GM18499 (cell line): ENCODE measurements around the gene TMEM45A.
"Not testable (repeated sequence)": the region's sequence is repeated elsewhere in the genome, so short reads cannot be mapped to it uniquely, and the experiment has no call there.

Experiments
- ATAC-seq: cut with Tn5 transposase; IDR thresholded peaks from one replicate; pipeline ENCODE4 v1.9.1; 2021; ENCODE audit warnings: moderate number of reproducible peaks; ENCODE audit not compliant: insufficient read depth, unreplicated experiment

TMEM45A gene

DNA sequence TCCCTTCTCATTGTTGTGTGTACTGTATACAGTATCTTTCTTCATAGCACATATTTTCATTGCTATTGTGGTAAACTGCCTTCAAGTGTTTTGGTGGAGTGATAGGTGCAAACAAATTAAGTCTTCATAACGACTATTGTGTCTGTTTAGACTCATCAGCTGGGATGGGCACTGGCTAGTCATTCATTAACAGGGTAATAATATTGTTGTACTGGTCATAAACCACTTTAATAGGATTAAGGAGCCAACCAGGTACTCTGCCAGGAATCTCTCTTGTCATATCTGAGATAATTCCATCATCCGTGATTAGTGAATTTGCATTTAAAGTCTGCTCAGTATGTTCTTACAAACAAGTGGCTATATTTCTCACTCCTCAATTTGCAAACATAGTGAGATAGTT lies 10.2 kb upstream of the TMEM45A start:
- no peak for ATAC-seq

- ATAC-seq = no peak
These were observed 8.9 kb upstream of the TMEM45A start for GRCh38 chr3:100483529-100483928.

GRCh38 chr3:100486808-100487207 lies 5.6 kb upstream of the TMEM45A start:
- no peak for ATAC-seq

- ATAC-seq = no peak
These were observed 3.3 kb upstream of the TMEM45A start for GRCh38 chr3:100489118-100489517.

DNA sequence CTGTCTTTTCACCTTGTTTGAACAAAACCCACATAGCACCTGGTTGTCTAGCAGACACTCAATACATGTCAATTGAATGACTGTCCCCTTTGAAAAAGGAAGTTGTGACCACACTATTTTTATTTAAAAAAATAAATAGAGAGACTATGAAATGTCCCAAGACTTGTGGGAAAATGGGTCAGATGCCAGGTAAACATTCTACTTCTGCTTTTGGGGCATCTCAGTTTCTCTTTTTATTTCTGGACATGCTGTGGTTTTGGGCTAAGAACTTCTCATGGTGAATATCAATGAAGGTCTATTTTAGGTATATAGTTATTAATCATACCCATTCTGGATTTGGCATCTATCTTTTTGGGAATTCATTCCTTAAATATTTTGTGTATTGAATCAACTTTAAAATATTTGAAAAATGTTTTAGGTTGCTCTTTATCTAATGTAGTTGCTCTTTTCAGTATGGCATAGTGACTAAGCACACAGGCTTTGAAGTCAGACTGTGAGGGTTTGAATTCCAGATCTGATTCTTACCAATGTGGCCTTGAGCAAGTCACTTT lies 4.4 kb downstream of the TMEM45A start:
- peak; percentile 38 for ATAC-seq

- ATAC-seq = no peak
These were observed 7.2 kb downstream of the TMEM45A start for GRCh38 chr3:100499651-100500050.

DNA sequence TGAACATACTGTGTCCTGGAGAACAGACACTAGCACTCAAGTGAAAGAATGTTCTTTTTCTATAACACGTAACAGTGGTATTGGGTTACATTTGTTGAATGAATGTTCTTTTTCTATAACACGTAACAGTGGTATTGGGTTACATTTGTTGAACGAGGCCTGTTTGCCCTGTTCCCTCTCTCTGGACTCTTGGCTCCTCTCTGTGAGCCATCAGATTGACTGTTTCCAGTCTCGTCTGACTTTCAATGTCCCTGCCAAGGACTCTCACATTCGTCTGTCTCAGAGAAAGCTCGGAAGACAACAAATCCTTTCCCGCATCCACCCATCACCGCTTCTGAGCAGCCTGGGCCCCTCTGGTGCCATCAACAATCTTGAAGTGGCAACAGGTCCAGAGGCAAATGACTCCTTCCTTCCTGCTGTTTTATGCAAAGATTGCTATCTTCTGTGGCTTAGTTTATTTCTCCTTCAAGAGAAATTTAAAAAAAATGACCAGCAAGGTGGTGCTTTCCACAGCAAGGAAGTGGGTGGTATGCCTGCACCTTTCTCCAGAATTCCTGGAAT lies 8.0 kb downstream of the TMEM45A start:
- ATAC-seq = no peak

GRCh38 chr3:100503448-100503847 lies 11.0 kb downstream of the TMEM45A start:
- ATAC-seq = no peak

- ATAC-seq = no peak
These were observed 13.9 kb downstream of the TMEM45A start for GRCh38 chr3:100506355-100506754.

GRCh38 chr3:100509818-100510217 lies 17.4 kb downstream of the TMEM45A start:
- not testable (repeated sequence) for ATAC-seq

DNA sequence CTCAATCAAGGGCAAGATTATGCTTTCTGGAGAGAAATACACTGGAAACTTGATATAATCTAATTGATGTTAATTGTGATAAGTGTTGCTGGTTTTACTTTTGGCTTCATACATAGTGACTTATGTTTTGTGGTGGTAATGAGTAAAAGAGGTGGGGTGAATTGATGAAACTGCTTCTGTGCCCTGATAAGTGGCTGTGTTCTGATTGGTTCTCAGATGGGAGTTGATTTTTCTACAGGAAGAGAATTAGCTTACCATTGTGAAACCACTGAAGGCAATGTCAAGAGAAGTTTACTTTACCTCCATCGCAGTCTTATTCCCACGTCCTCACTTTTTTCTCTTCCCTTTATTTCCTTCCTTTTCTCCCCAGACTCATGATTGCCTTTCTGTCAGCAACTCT lies 23.8 kb downstream of the TMEM45A start:
- no peak for ATAC-seq

GRCh38 chr3:100516838-100517237 lies 24.4 kb downstream of the TMEM45A start:
- no peak for ATAC-seq

GRCh38 chr3:100517276-100517675 lies 24.9 kb downstream of the TMEM45A start:
- no peak for ATAC-seq

DNA sequence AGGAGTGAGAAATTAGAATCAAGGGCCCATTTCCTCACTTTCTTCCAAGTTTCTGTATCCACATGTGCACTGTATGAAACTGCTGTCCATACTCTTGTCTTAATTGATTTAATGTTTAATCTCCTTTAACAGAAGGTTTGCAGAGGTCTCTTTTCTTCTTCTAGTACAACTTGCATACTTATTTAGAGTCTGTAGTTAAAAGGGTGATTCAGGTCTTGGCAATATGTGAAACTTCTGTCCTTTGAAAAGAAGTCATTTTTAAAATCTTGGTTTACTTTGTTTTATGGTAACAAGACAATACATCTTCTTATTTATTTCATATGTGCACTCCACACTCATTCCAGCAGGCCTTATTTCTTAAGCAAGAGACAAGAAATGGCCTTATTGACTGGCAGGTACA lies 25.8 kb downstream of the TMEM45A start:
- ATAC-seq = no peak

- ATAC-seq = no peak
These were observed 26.6 kb downstream of the TMEM45A start for GRCh38 chr3:100518983-100519382.

GRCh38 chr3:100521439-100521845 lies 29.0 kb downstream of the TMEM45A start:
- no peak for ATAC-seq

GRCh38 chr3:100522125-100522524 lies 29.7 kb downstream of the TMEM45A start:
- ATAC-seq = no peak

DNA sequence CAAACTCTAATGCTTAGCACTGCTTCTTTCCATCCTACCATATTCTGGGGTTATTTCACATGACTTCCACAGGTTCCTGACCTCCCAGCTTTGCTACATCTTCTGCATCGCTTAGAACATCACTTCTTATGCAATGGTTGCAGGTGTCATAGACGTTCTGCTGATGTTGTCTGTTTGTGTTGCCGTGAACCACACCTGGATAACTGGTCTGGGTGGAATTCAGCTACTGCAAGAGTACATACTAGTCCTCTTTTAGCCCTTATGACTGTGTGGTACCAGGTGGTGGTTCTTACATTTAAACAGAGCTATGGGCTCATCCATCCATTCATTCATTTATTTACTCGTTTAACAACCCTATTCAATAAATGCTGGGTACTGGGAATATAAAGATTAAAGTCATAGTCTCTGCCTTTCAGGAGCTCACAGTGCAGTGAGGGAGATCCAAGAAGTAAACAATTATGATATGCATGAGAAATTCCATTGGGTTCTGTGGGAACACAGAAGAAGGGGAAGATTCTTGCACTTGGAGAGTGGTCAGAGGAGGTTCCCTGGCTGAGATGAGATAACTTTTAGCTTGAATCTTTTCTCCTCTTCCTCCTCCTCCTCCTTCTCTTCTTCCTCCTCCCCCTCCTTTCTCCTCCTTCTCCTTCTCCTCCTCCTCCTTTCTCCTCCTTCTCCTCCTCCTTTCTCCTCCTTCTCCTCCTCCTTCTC lies 30.8 kb downstream of the TMEM45A start:
- ATAC-seq = no peak

- ATAC-seq = no peak
These were observed 33.6 kb downstream of the TMEM45A start for GRCh38 chr3:100525753-100526612.

GRCh38 chr3:100526613-100527346 lies 34.4 kb downstream of the TMEM45A start:
- ATAC-seq = no peak
